GM11168 (cell line): ENCODE measurements around the gene TSPAN8.
"Not testable (repeated sequence)": the region's sequence is repeated elsewhere in the genome, so short reads cannot be mapped to it uniquely, and the experiment has no call there.

Experiments
- in situ Hi-C: fragments of 300-500 bp; cut with MboI; formaldehyde crosslinking; loops from one replicate; pipeline ENCODE4 v1.12.0; 2022; ENCODE audit warnings: low sequenced_read_pairs; ENCODE audit not compliant: unreplicated experiment

Gene TSPAN8

GRCh38 chr12:71165780-71166179 lies 8.0 kb upstream of the TSPAN8 start:
- in situ Hi-C loops = not testable (repeated sequence)

GRCh38 chr12:71164568-71165197 lies 6.9 kb upstream of the TSPAN8 start:
- in situ Hi-C loops = no loop called here

GRCh38 chr12:71164166-71164565 lies 6.4 kb upstream of the TSPAN8 start:
- in situ Hi-C loops = no loop called here

GRCh38 chr12:71162832-71163763 lies 5.3 kb upstream of the TSPAN8 start:
- in situ Hi-C loops = no loop called here

GRCh38 chr12:71161591-71161990 lies 3.8 kb upstream of the TSPAN8 start:
- in situ Hi-C loops = no loop called here

- in situ Hi-C loops = no loop called here
Measured at GRCh38 chr12:71160585-71160984, 2.8 kb upstream of the TSPAN8 start.

GRCh38 chr12:71159878-71160277 lies 2.1 kb upstream of the TSPAN8 start:
- in situ Hi-C loops = no loop called here

GRCh38 chr12:71159264-71159663 lies 1.5 kb upstream of the TSPAN8 start:
- in situ Hi-C loops = no loop called here

- in situ Hi-C loops = no loop called here
Measured at GRCh38 chr12:71158361-71158882, 623 bp upstream of the TSPAN8 start.

- in situ Hi-C loops = no loop called here
Measured at GRCh38 chr12:71155225-71155624, 2.6 kb downstream of the TSPAN8 start.

- in situ Hi-C loops = no loop called here
Measured at GRCh38 chr12:71152851-71153250, 4.9 kb downstream of the TSPAN8 start.

GRCh38 chr12:71150041-71150440 lies 7.8 kb downstream of the TSPAN8 start:
- in situ Hi-C loops = not testable (repeated sequence)

GRCh38 chr12:71144682-71145081 lies 13.1 kb downstream of the TSPAN8 start:
- in situ Hi-C loops = no loop called here

GRCh38 chr12:71142956-71143355 lies 14.8 kb downstream of the TSPAN8 start:
- in situ Hi-C loops = no loop called here

GRCh38 chr12:71142016-71142415 lies 15.8 kb downstream of the TSPAN8 start:
- in situ Hi-C loops = no loop called here

- in situ Hi-C loops = no loop called here
Measured at GRCh38 chr12:71141378-71141926, 16.3 kb downstream of the TSPAN8 start.

- in situ Hi-C loops = no loop called here
Measured at GRCh38 chr12:71139153-71139735, 18.6 kb downstream of the TSPAN8 start.

- in situ Hi-C loops = no loop called here
Measured at GRCh38 chr12:71138011-71138410, 19.8 kb downstream of the TSPAN8 start.

GRCh38 chr12:71135812-71136176 lies 22.0 kb downstream of the TSPAN8 start:
- in situ Hi-C loops = no loop called here

GRCh38 chr12:71135077-71135811 lies 22.6 kb downstream of the TSPAN8 start:
- in situ Hi-C loops = no loop called here
